Stimulated activated effector memory CD8-positive, alpha-beta T cell treated with anti-CD3 and anti-CD28 coated beads, Interleukin-12 subunit alpha, Interleukin-12 subunit beta, amount 100 ng/mL, for 72 hours (primary cell): ENCODE data around the gene PTPRB.
A peak's percentile ranks its signal among the peaks of the same experiment; 100 is the strongest.

ENCODE experiments used
- ATAC-seq: fragments of 150-1000 bp; cut with Tn5 transposase; 2 replicates; pipeline ENCODE4 v1.10.0; 2021
- DNase-seq, 2 donors: peaks; one replicate each; pipeline ENCODE4 v3.0.0; 2021 to 2022; ENCODE audit warnings: low spot score in 2 of 2
- H3K27ac Mint-ChIP-seq: one replicate; pipeline ENCODE4 v1.8.0; 2022; ENCODE audit warnings: mild to moderate bottlenecking, mixed read lengths
- H3K36me3 Mint-ChIP-seq: one replicate; pipeline ENCODE4 v1.8.0; 2022; ENCODE audit warnings: mild to moderate bottlenecking, mixed read lengths
- H3K4me1 Mint-ChIP-seq: one replicate; pipeline ENCODE4 v1.8.0; 2022; ENCODE audit warnings: mixed read lengths
- H3K4me3 Mint-ChIP-seq: one replicate; pipeline ENCODE4 v1.8.0; 2022; ENCODE audit warnings: mild to moderate bottlenecking, mixed read lengths
- H3K9me3 Mint-ChIP-seq: one replicate; pipeline ENCODE4 v1.8.0; 2022; ENCODE audit warnings: mixed read lengths

PTPRB gene

GRCh38 chr12:70584332-70584731 is 52.9 kb downstream of the PTPRB start:
- H3K27ac Mint-ChIP-seq, result no peak overlapping the region
- no peaks in the 10 kb centered on the region for H3K4me1 Mint-ChIP-seq
- DNase-seq (no peak), ATAC-seq (no peak)
- no peak overlapping the region for H3K4me3 Mint-ChIP-seq
- no peaks in the 10 kb centered on the region for H3K36me3 Mint-ChIP-seq
- peaks cover 3% of the 10 kb centered on the region for H3K9me3 Mint-ChIP-seq

- peaks cover 3% of the 10 kb centered on the region for H3K9me3 Mint-ChIP-seq
- no peaks in the 10 kb centered on the region for H3K36me3 Mint-ChIP-seq
- H3K27ac Mint-ChIP-seq, result no peak overlapping the region
- ATAC-seq, result no peak
- no peaks in the 10 kb centered on the region for H3K4me1 Mint-ChIP-seq
- DNase-seq, result no peak
- H3K4me3 Mint-ChIP-seq, result no peak overlapping the region
These were observed 54.0 kb downstream of the PTPRB start for GRCh38 chr12:70583251-70583650.

- DNase-seq (no peak), ATAC-seq (no peak)
- Mint-ChIP-seq H3K36me3 (no peaks in the 10 kb centered on the region), H3K27ac (no peak overlapping the region), H3K4me3 (no peak overlapping the region), H3K4me1 (no peaks in the 10 kb centered on the region), H3K9me3 (no peaks in the 10 kb centered on the region)
These were observed 56.0 kb downstream of the PTPRB start for GRCh38 chr12:70581208-70581607.

GRCh38 chr12:70577283-70577634 is 60.0 kb downstream of the PTPRB start:
- Mint-ChIP-seq H3K4me3 (no peak overlapping the region), H3K4me1 (no peaks in the 10 kb centered on the region), H3K36me3 (no peaks in the 10 kb centered on the region), H3K27ac (no peak overlapping the region), H3K9me3 (no peaks in the 10 kb centered on the region)
- DNase-seq, result no peak
- ATAC-seq, result no peak

GRCh38 chr12:70576341-70577282 is 60.6 kb downstream of the PTPRB start:
- no peak overlapping the region for H3K27ac Mint-ChIP-seq
- ATAC-seq, result peak; percentile 46
- DNase-seq, result no peak
- no peaks in the 10 kb centered on the region for H3K36me3 Mint-ChIP-seq
- no peak overlapping the region for H3K4me3 Mint-ChIP-seq
- H3K4me1 Mint-ChIP-seq, result no peaks in the 10 kb centered on the region
- no peaks in the 10 kb centered on the region for H3K9me3 Mint-ChIP-seq

- Mint-ChIP-seq H3K4me3 (no peak overlapping the region), H3K36me3 (no peaks in the 10 kb centered on the region), H3K4me1 (no peaks in the 10 kb centered on the region), H3K9me3 (no peaks in the 10 kb centered on the region), H3K27ac (no peak overlapping the region)
- DNase-seq (no peak), ATAC-seq (no peak)
These were observed 65.4 kb downstream of the PTPRB start for GRCh38 chr12:70571705-70572268.

GRCh38 chr12:70571029-70571428 is 66.2 kb downstream of the PTPRB start:
- no peaks in the 10 kb centered on the region for H3K36me3 Mint-ChIP-seq
- H3K4me1 Mint-ChIP-seq, result no peaks in the 10 kb centered on the region
- H3K27ac Mint-ChIP-seq, result no peak overlapping the region
- H3K9me3 Mint-ChIP-seq, result no peaks in the 10 kb centered on the region
- H3K4me3 Mint-ChIP-seq, result no peak overlapping the region
- ATAC-seq (no peak), DNase-seq (no peak)

- DNase-seq, result no peak
- no peaks in the 10 kb centered on the region for H3K9me3 Mint-ChIP-seq
- no peaks in the 10 kb centered on the region for H3K36me3 Mint-ChIP-seq
- H3K27ac Mint-ChIP-seq, result no peak overlapping the region
- no peaks in the 10 kb centered on the region for H3K4me1 Mint-ChIP-seq
- no peak for ATAC-seq
- H3K4me3 Mint-ChIP-seq, result no peak overlapping the region
These were observed 75.7 kb downstream of the PTPRB start for GRCh38 chr12:70561550-70561949.

- H3K9me3 Mint-ChIP-seq, result no peaks in the 10 kb centered on the region
- no peak overlapping the region for H3K27ac Mint-ChIP-seq
- no peak overlapping the region for H3K4me3 Mint-ChIP-seq
- H3K4me1 Mint-ChIP-seq, result no peaks in the 10 kb centered on the region
- H3K36me3 Mint-ChIP-seq, result no peaks in the 10 kb centered on the region
- DNase-seq (no peak), ATAC-seq (no peak)
These were observed 76.6 kb downstream of the PTPRB start for GRCh38 chr12:70560671-70561070.

- no peak for ATAC-seq
- H3K36me3 Mint-ChIP-seq, result no peaks in the 10 kb centered on the region
- no peaks in the 10 kb centered on the region for H3K9me3 Mint-ChIP-seq
- no peak for DNase-seq
- H3K4me3 Mint-ChIP-seq, result no peak overlapping the region
- no peak overlapping the region for H3K27ac Mint-ChIP-seq
- no peaks in the 10 kb centered on the region for H3K4me1 Mint-ChIP-seq
These were observed 77.8 kb downstream of the PTPRB start for GRCh38 chr12:70559390-70559789.

- Mint-ChIP-seq H3K4me3 (no peak overlapping the region), H3K9me3 (no peaks in the 10 kb centered on the region), H3K27ac (no peak overlapping the region), H3K36me3 (no peaks in the 10 kb centered on the region), H3K4me1 (no peaks in the 10 kb centered on the region)
- ATAC-seq (peak; percentile 31), DNase-seq (no peak)
These were observed 79.5 kb downstream of the PTPRB start for GRCh38 chr12:70557583-70558191.

- ATAC-seq (no peak), DNase-seq (no peak)
- H3K4me3 Mint-ChIP-seq, result no peak overlapping the region
- no peaks in the 10 kb centered on the region for H3K9me3 Mint-ChIP-seq
- H3K27ac Mint-ChIP-seq, result no peak overlapping the region
- H3K4me1 Mint-ChIP-seq, result no peaks in the 10 kb centered on the region
- no peaks in the 10 kb centered on the region for H3K36me3 Mint-ChIP-seq
These were observed 80.9 kb downstream of the PTPRB start for GRCh38 chr12:70556179-70556869.

- ATAC-seq, result no peak
- H3K4me1 Mint-ChIP-seq, result no peaks in the 10 kb centered on the region
- no peak overlapping the region for H3K27ac Mint-ChIP-seq
- no peak overlapping the region for H3K4me3 Mint-ChIP-seq
- H3K9me3 Mint-ChIP-seq, result no peaks in the 10 kb centered on the region
- DNase-seq, result no peak
- H3K36me3 Mint-ChIP-seq, result no peaks in the 10 kb centered on the region
These were observed 82.1 kb downstream of the PTPRB start for GRCh38 chr12:70555081-70555480.

- Mint-ChIP-seq H3K4me1 (no peaks in the 10 kb centered on the region), H3K36me3 (no peaks in the 10 kb centered on the region), H3K9me3 (no peaks in the 10 kb centered on the region), H3K27ac (no peak overlapping the region), H3K4me3 (no peak overlapping the region)
- DNase-seq, result no peak
- ATAC-seq, result no peak
These were observed 83.8 kb downstream of the PTPRB start for GRCh38 chr12:70553391-70553859.

GRCh38 chr12:70551731-70552130 is 85.5 kb downstream of the PTPRB start:
- no peak for ATAC-seq
- no peaks in the 10 kb centered on the region for H3K9me3 Mint-ChIP-seq

More at GRCh38 chr12:70551731-70552130, 85.5 kb downstream of the PTPRB start:
- Mint-ChIP-seq H3K4me3 (no peak overlapping the region), H3K36me3 (no peaks in the 10 kb centered on the region), H3K4me1 (no peaks in the 10 kb centered on the region), H3K27ac (no peak overlapping the region)
- no peak for DNase-seq
